Naive thymus-derived CD4-positive, alpha-beta T cell (primary cell): ENCODE measurements around the gene GPX1. TPM values are rescaled to one million over a fixed set of nuclear protein-coding genes. Genes with fewer than 3 reads are reported as not detected.
A peak's percentile ranks its signal among the peaks of the same experiment; 100 is the strongest.
"Not testable (repeated sequence)": the region's sequence is repeated elsewhere in the genome, so short reads cannot be mapped to it uniquely, and the experiment has no call there.

Source experiments
- ATAC-seq: fragments of 150-1000 bp; cut with Tn5 transposase; 2 replicates; pipeline ENCODE4 v1.10.0; 2021; ENCODE audit warnings: mild to moderate bottlenecking, moderate library complexity
- CTCF ChIA-PET: fragments of 350-600 bp; sonication (Branson Sonifier 250); formaldehyde crosslinking; loops from one replicate; lab custom pipeline; 2021; ENCODE audit warnings: antibody characterized with exemption; lab: Charles Lee
- POLR2A ChIA-PET: fragments of 350-600 bp; sonication (Branson Sonifier 250); formaldehyde crosslinking; loops from one replicate; lab custom pipeline; 2021; ENCODE audit warnings: antibody characterized with exemption, inconsistent platforms; lab: Charles Lee
- DNase-seq, 9 donors: peaks; one replicate each; pipeline versions ENCODE4 v3.0.0 to v3.0.0-alpha.2; 2020 to 2022; ENCODE audit warnings: mixed read lengths in 1 of 9
- H3K27ac ChIP-seq: one replicate; pipeline ENCODE4 v1.7.0; 2013; ENCODE audit warnings: mild to moderate bottlenecking, low read depth, low read length, moderate library complexity
- H3K27me3 ChIP-seq, 2 donors: one replicate each; pipeline ENCODE4 v1.7.0; 2013; ENCODE audit warnings: low read length in 2 of 2, mild to moderate bottlenecking in 2 of 2, moderate library complexity in 2 of 2; ENCODE audit not compliant: control insufficient read depth in 2 of 2, insufficient read depth in 2 of 2
- H3K36me3 ChIP-seq, 3 experiments: 1 replicate in 2 of 3; 2 replicates in 1 of 3; pipeline ENCODE4 v1.7.0; 2013; ENCODE audit warnings: low read length in 3 of 3, mild to moderate bottlenecking in 3 of 3, moderate library complexity in 1 of 3; ENCODE audit not compliant: insufficient read depth in 3 of 3, control insufficient read depth in 2 of 3
- H3K4me1 ChIP-seq, 2 donors: one replicate each; pipeline ENCODE4 v1.7.0; 2013; ENCODE audit warnings: low read length in 2 of 2, mild to moderate bottlenecking in 2 of 2, moderate library complexity in 1 of 2; ENCODE audit not compliant: control insufficient read depth in 2 of 2, insufficient read depth in 2 of 2
- H3K4me3 ChIP-seq: 2 replicates; pipeline ENCODE4 v1.7.0; 2013; ENCODE audit warnings: mild to moderate bottlenecking, low read length
- H3K9me3 ChIP-seq, 3 experiments: 1 replicate in 2 of 3; 2 replicates in 1 of 3; pipeline ENCODE4 v1.7.0; 2013; ENCODE audit warnings: low read length in 3 of 3; ENCODE audit not compliant: control insufficient read depth in 2 of 3
- H3K27ac Mint-ChIP-seq, 9 donors: one replicate each; pipeline ENCODE4 v1.8.0; 2020 to 2022; ENCODE audit warnings: mixed read lengths in 9 of 9, mild to moderate bottlenecking in 8 of 9, moderate library complexity in 5 of 9, inconsistent platforms in 2 of 9
- H3K27me3 Mint-ChIP-seq, 5 donors: one replicate each; pipeline ENCODE4 v1.8.0; 2021 to 2022; ENCODE audit warnings: mixed read lengths in 5 of 5, mild to moderate bottlenecking in 1 of 5
- H3K36me3 Mint-ChIP-seq, 5 donors: one replicate each; pipeline ENCODE4 v1.8.0; 2020 to 2022; ENCODE audit warnings: mixed read lengths in 5 of 5, mild to moderate bottlenecking in 3 of 5, inconsistent platforms in 1 of 5
- H3K4me1 Mint-ChIP-seq, 7 donors: one replicate each; pipeline ENCODE4 v1.8.0; 2020 to 2022; ENCODE audit warnings: mixed read lengths in 7 of 7, mild to moderate bottlenecking in 3 of 7, inconsistent platforms in 1 of 7
- H3K4me3 Mint-ChIP-seq, 10 donors: one replicate each; pipeline ENCODE4 v1.8.0; 2020 to 2022; ENCODE audit warnings: mild to moderate bottlenecking in 10 of 10, mixed read lengths in 10 of 10, moderate library complexity in 6 of 10, inconsistent platforms in 2 of 10
- H3K9me3 Mint-ChIP-seq, 11 donors: one replicate each; pipeline ENCODE4 v1.8.0; 2020 to 2022; ENCODE audit warnings: mixed read lengths in 11 of 11, mild to moderate bottlenecking in 4 of 11, inconsistent platforms in 1 of 11, moderate library complexity in 1 of 11
- intact Hi-C, 2 donors: fragments of 100-400 bp; cut with micrococcal nuclease; formaldehyde crosslinking; loops; one replicate each; pipeline ENCODE4 v1.15.1; 2023
- polyA plus RNA-seq, 2 donors: library from polyadenylated mRNA; unstranded; fragments of 300-500 nt; fragmentation: Illumina TruSeq; gene quantifications; one replicate each; pipeline ENCODE4 v1.2.3, GENCODE V29; 2021
- total RNA-seq, 6 experiments: library from RNA in 5 of 6; stranded (reverse) in 5 of 6; gene quantifications; 1 replicate in 5 of 6; 2 replicates in 1 of 6; pipeline ENCODE4 v1.2.3 and lab custom pipeline; 2021 to 2026

GPX1 gene
- total RNA-seq = 100 to 1,000 TPM in 2 of 5 experiments, 10 to 100 TPM in 3; 56.9 to 201 (median 86.9) TPM
- polyA plus RNA-seq = 100 to 1,000 TPM; 154 to 157 TPM
- 2.3 reads per million, percentile 11 among the genes with 10 or more reads in this experiment for total RNA-seq (lab: John Stamatoyannopoulos, UW)

DNA sequence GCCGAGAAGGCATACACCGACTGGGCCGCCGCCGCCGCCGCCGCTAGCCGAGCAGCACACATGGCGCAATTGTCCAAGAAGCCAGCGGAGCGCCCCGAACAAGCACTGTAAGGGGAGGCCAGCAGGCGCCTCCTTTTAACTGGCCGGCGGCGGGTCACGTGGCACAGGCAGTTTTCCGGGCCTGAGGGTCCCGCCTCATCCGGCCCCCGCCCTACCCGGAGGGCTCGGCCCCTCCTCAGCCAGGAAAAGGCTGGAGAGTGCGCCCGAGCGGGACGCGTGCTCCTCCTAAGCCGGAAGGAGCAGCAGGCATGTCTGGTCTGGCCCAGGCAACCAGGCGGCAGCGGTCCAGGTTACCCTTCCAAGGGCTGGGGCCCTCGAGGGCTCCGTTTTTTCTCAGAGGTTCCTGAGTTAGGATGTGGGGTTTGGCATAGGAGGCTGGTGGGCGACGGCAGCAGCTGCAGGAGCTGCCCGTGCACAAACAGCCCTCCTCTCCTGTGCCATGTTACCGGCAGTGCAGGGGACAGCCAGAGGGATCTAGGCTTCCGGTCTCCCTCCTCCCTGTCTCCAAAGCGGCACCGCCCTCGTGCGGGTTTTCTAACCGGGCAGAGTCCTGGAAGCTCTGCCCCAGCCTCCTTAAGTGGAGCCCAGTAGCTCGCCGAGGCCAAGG is at the start of gene GPX1:
GPX1 (minus strand) TSS at position 137 of the 667 bp plus-strand sequence; CDS start at position 62, 75 bp downstream.
- peaks cover 3 to 38% (median 18%) of the 10 kb centered on the region in 5 donors for H3K36me3 Mint-ChIP-seq
- ChIA-PET CTCF (interaction anchor here (1.2 to 2.6 kb wide), 3 partner anchors 16 to 91 kb away, joined by 3 to 12 read pairs (median 3); partner anchors contain the start of gene USP4), POLR2A (interaction anchor here (0.7 to 6.7 kb wide), 9 partner anchors 13 to 71 kb away, joined by 3 to 80 read pairs (median 4); partner anchors contain the start of genes NICN1, RHOA and USP4)
- peak; percentile 45 to 89 (median 57) for DNase-seq
- peaks cover 17% of the 10 kb centered on the region in 2 donors for H3K4me1 ChIP-seq
- H3K4me3 Mint-ChIP-seq = peak within 1 kb of the TSS; percentile 88 to 99 (median 92)
- H3K9me3 Mint-ChIP-seq = peaks cover 0 to 1% (median 0%) of the 10 kb centered on the region in 11 donors
- no peaks in the 10 kb centered on the region for H3K27me3 ChIP-seq
- peaks cover 14 to 43% (median 25%) of the 10 kb centered on the region in 7 donors for H3K4me1 Mint-ChIP-seq
- ATAC-seq = peak; percentile 87
- H3K27ac ChIP-seq = peak within 1 kb of the TSS; percentile 81
- no peaks in the 10 kb centered on the region for H3K9me3 ChIP-seq
- peaks cover 5 to 42% (median 22%) of the 10 kb centered on the region in 3 experiments for H3K36me3 ChIP-seq
- intact Hi-C loops = loop anchor here (1.0 to 5.0 kb wide), 5 partner anchors 18 to 112 kb away; partner anchors contain the start of genes TCTA (in 2 of the 2), USP4 (in 2 of the 2), DAG1 (in 1 of the 2) and NICN1 (in 1 of the 2)
- peak within 1 kb of the TSS; percentile 85 for H3K4me3 ChIP-seq
- peak within 1 kb of the TSS; percentile 92 to 98 (median 95) for H3K27ac Mint-ChIP-seq
- H3K27me3 Mint-ChIP-seq = no peaks in the 10 kb centered on the region

DNA sequence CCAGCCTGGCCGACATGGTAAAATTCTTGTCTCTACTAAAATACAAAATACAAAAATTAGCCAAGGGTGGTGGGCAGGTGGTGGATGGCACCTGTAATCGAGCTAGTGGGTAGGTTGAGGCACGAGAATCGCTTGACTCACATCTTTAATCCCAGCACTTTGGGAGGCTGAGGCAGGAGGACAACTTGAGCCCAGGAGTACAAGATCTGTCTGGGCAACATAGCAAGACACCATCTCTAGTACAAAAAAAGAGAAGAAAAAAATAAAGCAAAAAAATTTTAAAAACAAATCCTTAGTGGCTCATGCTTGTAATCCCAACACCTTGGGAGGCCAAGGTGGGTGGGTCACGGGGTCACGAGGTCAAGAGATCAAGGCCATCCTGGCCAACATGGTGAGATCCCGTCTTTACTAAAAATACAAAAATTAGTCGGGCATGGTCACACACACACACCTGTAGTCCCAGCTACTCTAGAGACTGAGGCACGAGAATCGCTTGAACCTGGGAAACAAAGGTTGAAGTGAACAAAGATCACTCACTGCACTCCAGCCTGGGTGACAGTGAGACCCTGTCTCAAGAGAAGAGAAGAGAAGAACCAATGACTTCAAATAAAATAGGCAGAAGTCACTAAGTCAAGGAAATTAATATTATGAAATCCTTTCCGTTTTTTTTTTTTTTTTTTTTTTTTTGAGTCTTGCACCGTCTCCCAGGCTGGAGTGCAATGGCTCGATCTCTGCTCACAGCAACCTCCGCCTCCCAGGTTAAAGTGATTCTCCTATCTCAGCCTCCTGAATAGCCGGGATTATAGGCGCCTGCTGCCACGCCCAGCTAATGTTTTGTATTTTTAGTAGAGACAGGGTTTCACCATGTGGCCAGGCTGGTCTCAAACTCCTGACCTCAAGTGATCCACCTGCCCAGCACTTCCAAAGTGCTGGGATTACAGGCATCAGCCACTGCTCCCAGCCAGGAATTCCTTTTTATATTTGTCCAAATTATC is 48.7 kb upstream of the GPX1 start:
- H3K4me3 Mint-ChIP-seq = peak overlapping the region in 9 of 10 donors; percentile 15 to 70 (median 59)
- DNase-seq = no peak
- Histone ChIP-seq H3K36me3 (peaks cover 0 to 5% (median 0%) of the 10 kb centered on the region in 3 experiments), H3K27me3 (no peaks in the 10 kb centered on the region), H3K4me3 (no peak overlapping the region), H3K9me3 (no peaks in the 10 kb centered on the region), H3K4me1 (peaks cover 38 to 46% of the 10 kb centered on the region in 2 donors), H3K27ac (peak overlapping the region; percentile 32)
- peaks cover 0 to 21% (median 5%) of the 10 kb centered on the region in 5 donors for H3K36me3 Mint-ChIP-seq
- H3K27ac Mint-ChIP-seq = peak overlapping the region in 8 of 9 donors; percentile 5 to 93 (median 84)
- intact Hi-C loops = no loop called here
- POLR2A ChIA-PET = interaction anchor here (0.6 to 3.3 kb wide), 6 partner anchors 9 to 745 kb away, joined by 3 to 23 read pairs (median 6); partner anchors contain the start of gene USP4
- H3K27me3 Mint-ChIP-seq = no peaks in the 10 kb centered on the region
- CTCF ChIA-PET = interaction anchor here (0.6 to 0.7 kb wide), 2 partner anchors 31 to 61 kb away, joined by 3 read pairs; no protein-coding TSS in a partner anchor
- no peaks in the 10 kb centered on the region for H3K9me3 Mint-ChIP-seq
- peaks cover 39 to 70% (median 55%) of the 10 kb centered on the region in 7 donors for H3K4me1 Mint-ChIP-seq
- no peak for ATAC-seq

- POLR2A ChIA-PET = interaction anchor here (0.6 to 1.6 kb wide), 4 partner anchors 10 to 1889 kb away, joined by 3 to 6 read pairs (median 4); no protein-coding TSS in a partner anchor
- H3K4me3 ChIP-seq, intact Hi-C loops, DNase-seq, H3K36me3 ChIP-seq, H3K27me3 ChIP-seq, H3K27me3 Mint-ChIP-seq, H3K9me3 ChIP-seq, ATAC-seq, H3K9me3 Mint-ChIP-seq, H3K27ac ChIP-seq: not testable (repeated sequence)
- peaks cover 49 to 76% (median 60%) of the 10 kb centered on the region in 7 donors for H3K4me1 Mint-ChIP-seq
- CTCF ChIA-PET = interaction anchor here (0.5 to 0.6 kb wide), 2 partner anchors 23 to 45 kb away, joined by 3 read pairs; partner anchors contain the start of gene NICN1
- peaks cover 35 to 45% of the 10 kb centered on the region in 2 donors for H3K4me1 ChIP-seq
- H3K36me3 Mint-ChIP-seq = peaks cover 0 to 21% (median 8%) of the 10 kb centered on the region in 5 donors
- H3K4me3 Mint-ChIP-seq = peak overlapping the region in 6 of 10 donors; percentile 10 to 65 (median 22)
- H3K27ac Mint-ChIP-seq = peak overlapping the region in 7 of 9 donors; percentile 5 to 89 (median 27)
Measured at GRCh38 chr3:49405570-49405969, 47.4 kb upstream of the GPX1 start.

- intact Hi-C loops = no loop called here
- peaks cover 41 to 78% (median 62%) of the 10 kb centered on the region in 7 donors for H3K4me1 Mint-ChIP-seq
- POLR2A ChIA-PET = interaction anchor here (0.7 kb wide), 2 partner anchors 12 to 25 kb away, joined by 3 read pairs; partner anchors contain the start of gene NICN1
- no peaks in the 10 kb centered on the region for H3K27me3 Mint-ChIP-seq
- no peak overlapping the region for H3K27ac ChIP-seq
- H3K9me3 Mint-ChIP-seq = no peaks in the 10 kb centered on the region
- peaks cover 0 to 5% (median 0%) of the 10 kb centered on the region in 3 experiments for H3K36me3 ChIP-seq
- CTCF ChIA-PET = interaction anchor here (0.6 kb wide), 1 partner anchor 15 kb away, joined by 3 read pairs; no protein-coding TSS in a partner anchor
- peak overlapping the region in 2 of 9 donors; percentile 40 to 60 for H3K27ac Mint-ChIP-seq
- no peak overlapping the region for H3K4me3 ChIP-seq
- peaks cover 25 to 34% of the 10 kb centered on the region in 2 donors for H3K4me1 ChIP-seq
- no peak for ATAC-seq
- DNase-seq = no peak
- H3K36me3 Mint-ChIP-seq = peaks cover 0 to 25% (median 8%) of the 10 kb centered on the region in 5 donors
- no peaks in the 10 kb centered on the region for H3K9me3 ChIP-seq
- no peaks in the 10 kb centered on the region for H3K27me3 ChIP-seq
- H3K4me3 Mint-ChIP-seq = peak overlapping the region in 2 of 10 donors; percentile 8 to 16
Measured at GRCh38 chr3:49403891-49404290, 45.7 kb upstream of the GPX1 start.

DNA sequence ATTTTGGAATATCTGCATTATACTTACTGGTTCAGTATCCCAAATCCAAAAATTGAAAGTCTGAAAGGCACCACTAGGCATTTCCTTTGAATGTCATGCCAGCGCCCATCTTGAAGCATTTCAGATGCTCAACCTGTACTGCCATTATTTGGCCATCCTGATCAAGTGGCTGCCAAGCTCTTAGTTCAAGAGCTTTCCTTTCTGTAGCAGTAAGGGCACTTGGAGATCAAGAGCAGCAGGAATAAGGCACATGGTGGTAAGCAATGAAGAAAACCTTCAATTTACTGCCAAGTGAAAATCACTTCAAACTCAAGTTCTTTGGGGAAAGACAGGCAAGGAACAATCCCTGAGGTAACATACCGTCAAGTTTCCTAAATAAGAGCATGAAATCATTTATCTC is 43.6 kb upstream of the GPX1 start:
- intact Hi-C loops = no loop called here
- no peak for ATAC-seq
- Histone ChIP-seq H3K9me3 (no peaks in the 10 kb centered on the region), H3K27ac (no peak overlapping the region), H3K27me3 (no peaks in the 10 kb centered on the region), H3K4me1 (peaks cover 16 to 20% of the 10 kb centered on the region in 2 donors), H3K36me3 (peaks cover 0 to 6% (median 0%) of the 10 kb centered on the region in 3 experiments), H3K4me3 (no peak overlapping the region)
- peak overlapping the region in 1 of 10 donors; percentile 36 for H3K4me3 Mint-ChIP-seq
- DNase-seq = no peak
- CTCF ChIA-PET = no interaction called here
- H3K27ac Mint-ChIP-seq = peak overlapping the region in 4 of 9 donors; percentile 34 to 69 (median 58)
- H3K9me3 Mint-ChIP-seq = no peaks in the 10 kb centered on the region
- H3K27me3 Mint-ChIP-seq = no peaks in the 10 kb centered on the region
- POLR2A ChIA-PET = interaction anchor here (0.8 kb wide), 1 partner anchor 14 kb away, joined by 3 read pairs; no protein-coding TSS in a partner anchor
- peaks cover 0 to 25% (median 12%) of the 10 kb centered on the region in 5 donors for H3K36me3 Mint-ChIP-seq
- peaks cover 37 to 77% (median 61%) of the 10 kb centered on the region in 7 donors for H3K4me1 Mint-ChIP-seq
